Endometrial microvascular endothelial cells (primary cell): ENCODE data around the gene CPT1A. TPM values are rescaled to one million over a fixed set of nuclear protein-coding genes. Genes with fewer than 3 reads are reported as not detected.

Experiments used
- in situ Hi-C: cut with HindIII; loops from 2 replicates; pipeline ENCODE4 v1.10.0; 2017; ENCODE audit warnings: low sequenced_read_pairs, low pct_unique_long_range_greater_than_20kb; ENCODE audit errors: inconsistent ontology term
- total RNA-seq: library from RNA; depleted of rRNA; stranded (reverse); fragments of >200 nt; gene quantifications from one replicate; pipeline ENCODE4 v1.2.3, GENCODE V29; 2015; ENCODE audit errors: inconsistent ontology term

Gene CPT1A
- total RNA-seq, 1 donor from 2014 or later, result 78.5 TPM

- in situ Hi-C loops, result no loop called here
Measured at GRCh38 chr11:68855205-68855981, 13.7 kb upstream of the CPT1A start.

GRCh38 chr11:68854273-68854958 lies 12.7 kb upstream of the CPT1A start:
- in situ Hi-C loops, result no loop called here

- in situ Hi-C loops, result no loop called here
Measured at GRCh38 chr11:68852628-68853027, 10.9 kb upstream of the CPT1A start.

- in situ Hi-C loops, result no loop called here
Measured at GRCh38 chr11:68848429-68848828, 6.7 kb upstream of the CPT1A start.

GRCh38 chr11:68847395-68847794 lies 5.7 kb upstream of the CPT1A start:
- in situ Hi-C loops, result no loop called here

- in situ Hi-C loops, result no loop called here
Measured at GRCh38 chr11:68845351-68846002, 3.8 kb upstream of the CPT1A start.

GRCh38 chr11:68844801-68845200 lies 3.1 kb upstream of the CPT1A start:
- in situ Hi-C loops, result no loop called here

GRCh38 chr11:68844376-68844775 lies 2.7 kb upstream of the CPT1A start:
- in situ Hi-C loops, result no loop called here

- in situ Hi-C loops, result no loop called here
Measured at GRCh38 chr11:68843703-68844312, 2.1 kb upstream of the CPT1A start.

GRCh38 chr11:68843052-68843561 lies 1.4 kb upstream of the CPT1A start:
- in situ Hi-C loops, result no loop called here

GRCh38 chr11:68842427-68843051 lies 823 bp upstream of the CPT1A start:
- in situ Hi-C loops, result no loop called here

- in situ Hi-C loops, result no loop called here
Measured at GRCh38 chr11:68840661-68841653, 759 bp downstream of the CPT1A start.

- in situ Hi-C loops, result no loop called here
Measured at GRCh38 chr11:68839911-68840641, 1.6 kb downstream of the CPT1A start.

GRCh38 chr11:68839054-68839865 lies 2.5 kb downstream of the CPT1A start:
- in situ Hi-C loops, result no loop called here

GRCh38 chr11:68838572-68838964 lies 3.1 kb downstream of the CPT1A start:
- in situ Hi-C loops, result no loop called here
